ENCODE measurements around the gene FALEC.

The FALEC gene

DNA sequence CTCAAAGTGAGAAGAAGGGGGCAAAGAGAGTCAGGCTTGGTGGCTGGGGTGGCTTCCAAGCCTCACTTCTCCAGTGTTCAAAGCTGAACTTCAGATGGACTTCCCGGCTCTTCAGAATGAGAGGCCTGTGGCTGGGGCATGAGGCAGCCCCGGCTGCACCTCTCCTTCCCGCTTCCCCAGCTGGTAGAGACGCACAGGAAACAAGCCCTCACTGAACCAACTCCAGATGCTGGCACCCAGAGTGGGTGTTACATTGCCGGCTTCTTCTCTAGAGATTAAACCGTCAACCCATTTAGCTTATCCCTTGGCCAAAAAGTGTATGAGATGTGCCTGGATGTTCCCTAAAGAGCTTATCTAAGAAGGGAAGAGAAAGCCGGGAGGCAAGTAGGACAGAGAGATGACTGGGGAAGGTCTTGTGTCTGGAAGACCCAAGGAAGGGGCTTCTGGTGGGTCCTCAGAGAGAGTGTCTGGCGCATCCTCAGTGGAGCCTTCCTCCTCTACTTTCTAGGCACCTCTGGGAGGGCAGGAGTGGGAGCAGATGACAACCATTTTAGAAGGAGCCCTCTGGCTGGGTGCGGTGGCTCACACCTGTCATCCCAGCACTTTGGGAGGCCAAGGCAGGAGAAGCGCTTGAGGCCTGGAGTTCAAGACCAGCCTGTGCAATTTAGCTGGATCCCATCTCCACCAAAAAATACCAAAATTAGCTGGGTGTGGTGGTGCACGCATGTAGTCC lies 35.7 kb downstream of the FALEC start:
- no peak overlapping the region for H3K27ac ChIP-seq
- no peak for TF ChIP-seq CTCF (conservative IDR thresholded peaks at IDR 0.05)
- TF ChIP-seq ZFX (IDR thresholded peaks at IDR 0.05) = no peak

DNA sequence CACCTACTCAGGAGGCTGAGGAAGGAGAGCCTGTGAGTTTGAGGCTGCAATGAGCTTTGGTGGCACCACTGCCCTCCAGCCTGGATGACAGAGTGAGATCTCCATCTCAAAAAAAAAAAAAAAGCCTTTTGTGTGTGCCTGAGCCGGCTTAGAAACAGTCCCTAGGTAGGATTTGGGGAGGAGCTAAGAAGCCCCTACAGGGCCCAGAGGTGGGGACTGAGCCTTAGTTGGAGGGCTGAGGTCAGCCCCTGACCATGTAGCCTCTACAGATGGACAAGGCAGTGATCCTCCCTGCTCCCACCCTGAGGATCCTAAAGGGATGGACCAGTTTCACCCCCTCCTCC lies 36.2 kb downstream of the FALEC start:
- H3K27ac ChIP-seq = no peak overlapping the region
- TF ChIP-seq ZFX (IDR thresholded peaks at IDR 0.05) (no peak), CTCF (conservative IDR thresholded peaks at IDR 0.05) (no peak)

- TF ChIP-seq ZFX (IDR thresholded peaks at IDR 0.05) = no peak
- TF ChIP-seq CTCF (conservative IDR thresholded peaks at IDR 0.05) = no peak
- H3K27ac ChIP-seq = no peak overlapping the region
Observed at GRCh38 chr1:150552128-150552910, 36.8 kb downstream of the FALEC start.

DNA sequence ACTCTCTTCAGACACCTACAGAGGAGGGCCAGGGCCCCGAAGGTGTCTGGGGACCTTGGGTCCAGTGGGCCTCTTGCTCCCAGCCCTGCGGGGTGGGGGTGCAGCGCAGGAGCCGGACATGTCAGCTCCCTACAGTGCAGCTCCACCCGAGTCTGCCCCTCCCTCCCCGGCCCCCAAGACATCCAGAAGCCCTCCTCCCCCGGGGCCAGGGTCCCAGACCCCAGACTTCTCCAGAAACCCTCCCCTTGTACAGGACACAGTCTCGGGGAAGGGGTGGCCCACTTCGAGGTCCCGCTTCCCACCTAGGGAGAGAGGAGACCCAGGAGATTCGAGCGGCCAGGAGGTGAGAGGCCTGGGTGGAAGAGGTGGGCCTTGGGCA lies 37.3 kb downstream of the FALEC start:
- no peak overlapping the region for H3K27ac ChIP-seq
- TF ChIP-seq ZFX (IDR thresholded peaks at IDR 0.05) = no peak
- TF ChIP-seq CTCF (conservative IDR thresholded peaks at IDR 0.05) = no peak

- H3K27ac ChIP-seq = no peak overlapping the region
- TF ChIP-seq CTCF (conservative IDR thresholded peaks at IDR 0.05) (no peak), ZFX (IDR thresholded peaks at IDR 0.05) (no peak)
Observed at GRCh38 chr1:150553392-150554085, 38.0 kb downstream of the FALEC start.

DNA sequence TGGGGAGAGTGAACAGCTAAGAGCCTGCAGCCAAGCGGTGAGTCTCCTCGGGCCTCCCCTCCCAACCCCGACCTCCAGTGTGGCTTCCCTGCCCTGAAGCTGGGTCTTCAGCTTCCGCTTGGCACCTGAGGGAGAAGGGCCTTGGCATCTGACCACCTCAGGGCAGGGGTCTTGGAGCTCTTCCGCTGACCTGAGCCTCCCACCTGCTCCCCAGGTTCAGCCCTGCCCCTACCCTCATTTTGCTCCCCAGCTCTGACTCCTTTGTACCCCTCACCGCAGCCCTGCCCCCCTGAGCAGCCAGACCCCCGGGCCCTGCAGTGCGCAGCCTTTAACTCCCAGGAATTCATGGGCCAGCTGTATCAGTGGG lies 38.5 kb downstream of the FALEC start:
- no peak overlapping the region for H3K27ac ChIP-seq
- no peak for TF ChIP-seq CTCF (conservative IDR thresholded peaks at IDR 0.05)
- TF ChIP-seq ZFX (IDR thresholded peaks at IDR 0.05) = no peak
